ENCODE results near the gene MLANA. TPM values are rescaled to one million over a fixed set of nuclear protein-coding genes. Genes with fewer than 3 reads are reported as not detected.

The MLANA gene
- total and polyA plus RNA-seq, 4 donors, result 0.20 to 1.7 (median 0.69) TPM

- Histone ChIP-seq H3K36me3 (ENCODE audit: control insufficient read depth, insufficient read depth, low read length) (no peaks in the 10 kb centered on the region), H3K27ac (ENCODE audit: low read depth, low read length) (no peak overlapping the region), H3K4me1 (ENCODE audit: control insufficient read depth, insufficient read depth, low read length) (no peaks in the 10 kb centered on the region), H3K27me3 (ENCODE audit: control insufficient read depth, insufficient read depth, low read length) (no peaks in the 10 kb centered on the region), H3K9me3 (ENCODE audit: control insufficient read depth, insufficient read depth, low read length) (no peaks in the 10 kb centered on the region), H3K4me3 (ENCODE audit: low read depth, low read length) (no peak overlapping the region)
- WGBS (ENCODE audit: insufficient coverage), result 69% methylated on average over 8 of the region's 9 CpGs
- no peak for DNase-seq (ENCODE audit: low read depth in 4 of 6, low spot score in 6 of 6)
These were observed 22.5 kb upstream of the MLANA start for GRCh38 chr9:5868235-5868634.

- H3K9me3 ChIP-seq (ENCODE audit: control insufficient read depth, insufficient read depth, low read length), result no peaks in the 10 kb centered on the region
These were observed 21.2 kb upstream of the MLANA start for GRCh38 chr9:5869315-5870019.

GRCh38 chr9:5870020-5870339 is 20.7 kb upstream of the MLANA start:
- Histone ChIP-seq H3K27ac (ENCODE audit: low read depth, low read length) (no peak overlapping the region), H3K4me1 (ENCODE audit: control insufficient read depth, insufficient read depth, low read length) (no peaks in the 10 kb centered on the region), H3K27me3 (ENCODE audit: control insufficient read depth, insufficient read depth, low read length) (no peaks in the 10 kb centered on the region), H3K4me3 (ENCODE audit: low read depth, low read length) (no peak overlapping the region), H3K9me3 (ENCODE audit: control insufficient read depth, insufficient read depth, low read length) (no peaks in the 10 kb centered on the region), H3K36me3 (ENCODE audit: control insufficient read depth, insufficient read depth, low read length) (no peaks in the 10 kb centered on the region)
- 94% methylated on average over 2 of the region's 2 CpGs for WGBS (ENCODE audit: insufficient coverage)
- DNase-seq (ENCODE audit: low read depth in 4 of 6, low spot score in 6 of 6), result no peak

More at GRCh38 chr9:5869315-5870019, 21.2 kb upstream of the MLANA start:
- 71% methylated on average over 3 of the region's 3 CpGs for WGBS (ENCODE audit: insufficient coverage)
- Histone ChIP-seq H3K27me3 (ENCODE audit: control insufficient read depth, insufficient read depth, low read length) (no peaks in the 10 kb centered on the region), H3K36me3 (ENCODE audit: control insufficient read depth, insufficient read depth, low read length) (no peaks in the 10 kb centered on the region), H3K4me3 (ENCODE audit: low read depth, low read length) (no peak overlapping the region), H3K27ac (ENCODE audit: low read depth, low read length) (no peak overlapping the region), H3K4me1 (ENCODE audit: control insufficient read depth, insufficient read depth, low read length) (no peaks in the 10 kb centered on the region)
- no peak for DNase-seq (ENCODE audit: low read depth in 4 of 6, low spot score in 6 of 6)

GRCh38 chr9:5870691-5871090 is 20.0 kb upstream of the MLANA start:
- H3K4me1 ChIP-seq (ENCODE audit: control insufficient read depth, insufficient read depth, low read length), result no peaks in the 10 kb centered on the region
- H3K4me3 ChIP-seq (ENCODE audit: low read depth, low read length), result no peak overlapping the region
- H3K27me3 ChIP-seq (ENCODE audit: control insufficient read depth, insufficient read depth, low read length), result no peaks in the 10 kb centered on the region
- no CpG with 5 or more reads among the region's 3 CpGs for WGBS (ENCODE audit: insufficient coverage)
- H3K27ac ChIP-seq (ENCODE audit: low read depth, low read length), result no peak overlapping the region
- no peaks in the 10 kb centered on the region for H3K9me3 ChIP-seq (ENCODE audit: control insufficient read depth, insufficient read depth, low read length)
- H3K36me3 ChIP-seq (ENCODE audit: control insufficient read depth, insufficient read depth, low read length), result no peaks in the 10 kb centered on the region
- DNase-seq (ENCODE audit: low read depth in 4 of 6, low spot score in 6 of 6), result no peak

GRCh38 chr9:5871785-5872184 is 18.9 kb upstream of the MLANA start:
- DNase-seq (ENCODE audit: low read depth in 4 of 6, low spot score in 6 of 6), result no peak
- Histone ChIP-seq H3K4me1 (ENCODE audit: control insufficient read depth, insufficient read depth, low read length) (no peaks in the 10 kb centered on the region), H3K9me3 (ENCODE audit: control insufficient read depth, insufficient read depth, low read length) (no peaks in the 10 kb centered on the region), H3K36me3 (ENCODE audit: control insufficient read depth, insufficient read depth, low read length) (no peaks in the 10 kb centered on the region), H3K27ac (ENCODE audit: low read depth, low read length) (no peak overlapping the region), H3K4me3 (ENCODE audit: low read depth, low read length) (no peak overlapping the region), H3K27me3 (ENCODE audit: control insufficient read depth, insufficient read depth, low read length) (no peaks in the 10 kb centered on the region)
- 71% methylated on average over 2 of the region's 2 CpGs for WGBS (ENCODE audit: insufficient coverage)

GRCh38 chr9:5872511-5872910 is 18.2 kb upstream of the MLANA start:
- 71% methylated on average over 2 of the region's 4 CpGs for WGBS (ENCODE audit: insufficient coverage)
- Histone ChIP-seq H3K9me3 (ENCODE audit: control insufficient read depth, insufficient read depth, low read length) (no peaks in the 10 kb centered on the region), H3K4me1 (ENCODE audit: control insufficient read depth, insufficient read depth, low read length) (no peaks in the 10 kb centered on the region), H3K4me3 (ENCODE audit: low read depth, low read length) (no peak overlapping the region), H3K27ac (ENCODE audit: low read depth, low read length) (no peak overlapping the region), H3K36me3 (ENCODE audit: control insufficient read depth, insufficient read depth, low read length) (no peaks in the 10 kb centered on the region), H3K27me3 (ENCODE audit: control insufficient read depth, insufficient read depth, low read length) (no peaks in the 10 kb centered on the region)
- no peak for DNase-seq (ENCODE audit: low read depth in 4 of 6, low spot score in 6 of 6)

- 100% methylated on average over 4 of the region's 5 CpGs for WGBS (ENCODE audit: insufficient coverage)
- no peak for DNase-seq (ENCODE audit: low read depth in 4 of 6, low spot score in 6 of 6)
These were observed 17.2 kb upstream of the MLANA start for GRCh38 chr9:5873439-5873838.

GRCh38 chr9:5874048-5874447 is 16.6 kb upstream of the MLANA start:
- no peak overlapping the region for H3K27ac ChIP-seq (ENCODE audit: low read depth, low read length)
- 100% methylated on average over 1 of the region's 2 CpGs for WGBS (ENCODE audit: insufficient coverage)
- no peaks in the 10 kb centered on the region for H3K36me3 ChIP-seq (ENCODE audit: control insufficient read depth, insufficient read depth, low read length)
- H3K9me3 ChIP-seq (ENCODE audit: control insufficient read depth, insufficient read depth, low read length), result no peaks in the 10 kb centered on the region
- no peak for DNase-seq (ENCODE audit: low read depth in 4 of 6, low spot score in 6 of 6)
- H3K4me1 ChIP-seq (ENCODE audit: control insufficient read depth, insufficient read depth, low read length), result no peaks in the 10 kb centered on the region
- H3K27me3 ChIP-seq (ENCODE audit: control insufficient read depth, insufficient read depth, low read length), result no peaks in the 10 kb centered on the region
- no peak overlapping the region for H3K4me3 ChIP-seq (ENCODE audit: low read depth, low read length)

More at GRCh38 chr9:5873439-5873838, 17.2 kb upstream of the MLANA start:
- Histone ChIP-seq H3K27ac (ENCODE audit: low read depth, low read length) (no peak overlapping the region), H3K4me3 (ENCODE audit: low read depth, low read length) (no peak overlapping the region), H3K36me3 (ENCODE audit: control insufficient read depth, insufficient read depth, low read length) (no peaks in the 10 kb centered on the region), H3K4me1 (ENCODE audit: control insufficient read depth, insufficient read depth, low read length) (no peaks in the 10 kb centered on the region), H3K9me3 (ENCODE audit: control insufficient read depth, insufficient read depth, low read length) (no peaks in the 10 kb centered on the region), H3K27me3 (ENCODE audit: control insufficient read depth, insufficient read depth, low read length) (no peaks in the 10 kb centered on the region)

GRCh38 chr9:5876026-5876425 is 14.7 kb upstream of the MLANA start:
- no peaks in the 10 kb centered on the region for H3K9me3 ChIP-seq (ENCODE audit: control insufficient read depth, insufficient read depth, low read length)
- no peaks in the 10 kb centered on the region for H3K27me3 ChIP-seq (ENCODE audit: control insufficient read depth, insufficient read depth, low read length)
- no peaks in the 10 kb centered on the region for H3K36me3 ChIP-seq (ENCODE audit: control insufficient read depth, insufficient read depth, low read length)
- WGBS (ENCODE audit: insufficient coverage), result no CpG with 5 or more reads among the region's 1 CpG
- no peak overlapping the region for H3K4me3 ChIP-seq (ENCODE audit: low read depth, low read length)
- H3K4me1 ChIP-seq (ENCODE audit: control insufficient read depth, insufficient read depth, low read length), result no peaks in the 10 kb centered on the region
- no peak overlapping the region for H3K27ac ChIP-seq (ENCODE audit: low read depth, low read length)
- no peak for DNase-seq (ENCODE audit: low read depth in 4 of 6, low spot score in 6 of 6)

- 67% methylated on average over 4 of the region's 7 CpGs for WGBS (ENCODE audit: insufficient coverage)
- no peak overlapping the region for H3K4me3 ChIP-seq (ENCODE audit: low read depth, low read length)
These were observed 14.0 kb upstream of the MLANA start for GRCh38 chr9:5876711-5877110.

More at GRCh38 chr9:5876711-5877110, 14.0 kb upstream of the MLANA start:
- Histone ChIP-seq H3K27me3 (ENCODE audit: control insufficient read depth, insufficient read depth, low read length) (no peaks in the 10 kb centered on the region), H3K36me3 (ENCODE audit: control insufficient read depth, insufficient read depth, low read length) (no peaks in the 10 kb centered on the region), H3K27ac (ENCODE audit: low read depth, low read length) (no peak overlapping the region), H3K4me1 (ENCODE audit: control insufficient read depth, insufficient read depth, low read length) (no peaks in the 10 kb centered on the region), H3K9me3 (ENCODE audit: control insufficient read depth, insufficient read depth, low read length) (no peaks in the 10 kb centered on the region)
- DNase-seq (ENCODE audit: low read depth in 4 of 6, low spot score in 6 of 6), result no peak

Data from spinal cord (tissue), 10 donors.